ENCODE results near the gene CD14. TPM values are rescaled to one million over a fixed set of nuclear protein-coding genes. Genes with fewer than 3 reads are reported as not detected.

The CD14 gene
- total and polyA plus RNA-seq, 7 donors = 20.8 to 178 (median 58.1) TPM

DNA sequence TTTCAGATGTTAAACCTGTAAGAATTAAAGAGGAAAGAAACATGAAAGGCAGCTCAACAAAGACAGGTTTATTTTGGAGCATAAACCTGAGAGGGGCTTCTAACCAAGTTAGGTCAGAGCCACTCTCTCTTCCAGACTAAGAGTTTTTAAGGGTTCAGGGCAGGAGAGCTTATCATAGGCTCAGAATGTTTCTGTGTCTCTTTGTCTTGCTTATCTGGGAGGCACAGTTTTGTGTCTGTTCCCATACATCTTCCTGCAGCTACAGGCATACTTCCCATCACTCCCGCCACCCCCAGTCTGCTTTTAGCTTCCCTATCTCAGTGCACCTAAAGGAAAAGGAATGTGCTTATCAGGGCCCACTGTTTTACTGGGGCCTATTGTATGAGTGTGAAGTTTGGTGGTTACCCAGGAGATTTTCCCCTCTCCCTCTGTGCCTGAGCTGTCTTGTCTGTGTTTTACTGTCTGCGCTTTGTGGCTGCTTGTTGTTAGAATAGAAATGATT is 21.9 kb downstream of the CD14 start:
- no peaks in the 10 kb centered on the region for H3K9me3 ChIP-seq
- no peak overlapping the region for H3K4me3 ChIP-seq
- intact Hi-C loops (cut with DNase I) = no loop called here
- no peak for TF ChIP-seq EP300 (IDR thresholded peaks at IDR 0.05)
- TF ChIP-seq, protein P1, sequence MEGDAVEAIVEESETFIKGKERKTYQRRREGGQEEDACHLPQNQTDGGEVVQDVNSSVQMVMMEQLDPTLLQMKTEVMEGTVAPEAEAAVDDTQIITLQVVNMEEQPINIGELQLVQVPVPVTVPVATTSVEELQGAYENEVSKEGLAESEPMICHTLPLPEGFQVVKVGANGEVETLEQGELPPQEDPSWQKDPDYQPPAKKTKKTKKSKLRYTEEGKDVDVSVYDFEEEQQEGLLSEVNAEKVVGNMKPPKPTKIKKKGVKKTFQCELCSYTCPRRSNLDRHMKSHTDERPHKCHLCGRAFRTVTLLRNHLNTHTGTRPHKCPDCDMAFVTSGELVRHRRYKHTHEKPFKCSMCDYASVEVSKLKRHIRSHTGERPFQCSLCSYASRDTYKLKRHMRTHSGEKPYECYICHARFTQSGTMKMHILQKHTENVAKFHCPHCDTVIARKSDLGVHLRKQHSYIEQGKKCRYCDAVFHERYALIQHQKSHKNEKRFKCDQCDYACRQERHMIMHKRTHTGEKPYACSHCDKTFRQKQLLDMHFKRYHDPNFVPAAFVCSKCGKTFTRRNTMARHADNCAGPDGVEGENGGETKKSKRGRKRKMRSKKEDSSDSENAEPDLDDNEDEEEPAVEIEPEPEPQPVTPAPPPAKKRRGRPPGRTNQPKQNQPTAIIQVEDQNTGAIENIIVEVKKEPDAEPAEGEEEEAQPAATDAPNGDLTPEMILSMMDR (IDR thresholded peaks at IDR 0.05) = no peak
- no peak for TF ChIP-seq POLR2A (IDR thresholded peaks at IDR 0.05)
- TF ChIP-seq POLR2AphosphoS5 (IDR thresholded peaks at IDR 0.05) = no peak
- peak overlapping the region; percentile 17 to 55 (median 41) for H3K27ac ChIP-seq
- no peaks in the 10 kb centered on the region for H3K36me3 ChIP-seq
- no peak for DNase-seq
- no peaks in the 10 kb centered on the region for H3K4me1 ChIP-seq
- WGBS, 2 donors = 53 to 63% methylated on average over 2 of the region's 2 CpGs
- H3K27me3 ChIP-seq = no peaks in the 10 kb centered on the region

DNA sequence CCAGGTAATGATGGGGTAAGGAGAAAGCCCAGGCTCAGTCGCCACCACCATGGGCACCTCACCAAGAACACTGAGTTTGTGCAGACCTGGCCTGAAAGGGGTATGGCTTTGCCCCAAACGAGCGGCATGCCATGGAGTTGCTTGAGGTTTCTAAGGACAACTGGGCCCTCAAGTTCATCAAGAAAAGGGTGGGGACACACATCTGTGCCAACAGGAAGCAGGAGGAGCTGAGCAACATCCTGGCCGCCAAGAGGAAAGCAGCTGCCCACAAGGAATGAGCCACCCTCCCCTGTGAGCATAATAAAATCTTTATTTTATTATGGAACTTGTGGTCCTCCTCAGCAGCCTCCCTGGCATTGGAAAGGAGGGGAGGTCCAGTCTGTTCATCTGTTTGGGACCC is 23.8 kb downstream of the CD14 start:
- peak; percentile 75 for DNase-seq
- Histone ChIP-seq H3K27ac (peak overlapping the region; percentile 17 to 55 (median 48)), H3K9me3 (no peaks in the 10 kb centered on the region), H3K36me3 (no peaks in the 10 kb centered on the region), H3K4me1 (no peaks in the 10 kb centered on the region), H3K27me3 (no peaks in the 10 kb centered on the region), H3K4me3 (no peak overlapping the region)
- peak in 2 of 4 donors; percentile 31 to 44 for TF ChIP-seq POLR2AphosphoS5 (IDR thresholded peaks at IDR 0.05)
- TF ChIP-seq, protein P1 (IDR thresholded peaks at IDR 0.05) = no peak
- 21 to 40% methylated on average over 4 of the region's 4 CpGs for WGBS, 2 donors
- intact Hi-C loops (cut with DNase I) = no loop called here

DNA sequence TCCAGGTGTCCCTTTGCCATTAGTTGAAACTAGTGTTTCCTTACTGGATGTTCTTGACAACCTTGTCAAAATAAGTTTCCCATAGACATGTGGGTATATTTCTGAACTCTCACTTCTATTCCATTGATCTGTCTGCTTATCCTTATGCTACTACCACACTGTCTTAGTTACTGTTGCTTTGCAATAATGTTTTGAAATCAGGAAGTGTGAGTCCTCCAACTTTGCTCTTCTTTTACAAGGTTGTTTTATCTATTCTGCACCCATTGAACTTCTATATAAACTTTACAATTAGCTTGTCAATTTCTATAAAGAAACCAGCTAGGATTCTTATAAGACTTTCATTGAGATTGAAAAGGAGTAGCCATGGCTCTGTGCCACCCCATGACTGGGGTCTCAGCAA is 24.3 kb downstream of the CD14 start:
- intact Hi-C loops (cut with DNase I) = no loop called here
- H3K27me3 ChIP-seq = no peaks in the 10 kb centered on the region
- TF ChIP-seq POLR2AphosphoS5 (IDR thresholded peaks at IDR 0.05) (no peak), POLR2A (IDR thresholded peaks at IDR 0.05) (no peak), EP300 (IDR thresholded peaks at IDR 0.05) (no peak)
- TF ChIP-seq, protein P1 (IDR thresholded peaks at IDR 0.05) = no peak
- no peak for DNase-seq
- no peaks in the 10 kb centered on the region for H3K36me3 ChIP-seq
- H3K4me1 ChIP-seq = no peaks in the 10 kb centered on the region
- no peak overlapping the region for H3K4me3 ChIP-seq
- no peaks in the 10 kb centered on the region for H3K9me3 ChIP-seq
- peak overlapping the region; percentile 17 to 55 (median 48) for H3K27ac ChIP-seq

DNA sequence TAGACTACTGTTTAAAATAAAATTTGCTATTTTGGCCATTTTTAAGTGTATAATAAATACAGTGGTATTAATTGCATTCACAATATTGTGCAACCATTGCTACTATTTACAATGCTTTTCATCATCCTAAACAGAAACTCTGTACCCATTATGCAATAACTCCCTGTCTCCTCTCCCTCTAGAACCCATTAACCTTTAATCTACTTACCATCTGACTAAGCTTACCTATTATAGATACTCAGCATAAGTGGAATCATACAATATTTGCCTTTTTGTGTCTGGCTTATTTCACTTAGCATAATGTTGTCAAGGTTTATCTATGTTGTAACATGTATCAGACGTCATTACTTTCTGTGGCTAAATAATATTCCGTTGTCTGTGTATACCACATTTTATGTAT is 25.9 kb downstream of the CD14 start:
- intact Hi-C loops (cut with DNase I) = no loop called here

More for the DNA sequence above, 25.9 kb downstream of the CD14 start:
- no peak for DNase-seq
- no peaks in the 10 kb centered on the region for H3K27me3 ChIP-seq
- no peak for TF ChIP-seq EP300 (IDR thresholded peaks at IDR 0.05)
- TF ChIP-seq POLR2A (IDR thresholded peaks at IDR 0.05) = no peak
- TF ChIP-seq, protein P1 (IDR thresholded peaks at IDR 0.05) = no peak
- no peak for TF ChIP-seq POLR2AphosphoS5 (IDR thresholded peaks at IDR 0.05)
- H3K4me1 ChIP-seq = no peaks in the 10 kb centered on the region
- H3K9me3 ChIP-seq = no peaks in the 10 kb centered on the region
- 85 to 89% methylated on average over 2 of the region's 2 CpGs for WGBS, 2 donors
- H3K36me3 ChIP-seq = no peaks in the 10 kb centered on the region
- H3K4me3 ChIP-seq = no peak overlapping the region
- no peak overlapping the region for H3K27ac ChIP-seq
